HG03095 (cell line): Measurements from ENCODE around the gene CCDC141.
A peak's percentile ranks its signal among the peaks of the same experiment; 100 is the strongest.
"Not testable (repeated sequence)": the region's sequence is repeated elsewhere in the genome, so short reads cannot be mapped to it uniquely, and the experiment has no call there.

Experiments
- ATAC-seq: cut with Tn5 transposase; IDR thresholded peaks from one replicate; pipeline ENCODE4 v1.9.1; 2021; ENCODE audit warnings: moderate library complexity; ENCODE audit not compliant: unreplicated experiment

Gene CCDC141

DNA sequence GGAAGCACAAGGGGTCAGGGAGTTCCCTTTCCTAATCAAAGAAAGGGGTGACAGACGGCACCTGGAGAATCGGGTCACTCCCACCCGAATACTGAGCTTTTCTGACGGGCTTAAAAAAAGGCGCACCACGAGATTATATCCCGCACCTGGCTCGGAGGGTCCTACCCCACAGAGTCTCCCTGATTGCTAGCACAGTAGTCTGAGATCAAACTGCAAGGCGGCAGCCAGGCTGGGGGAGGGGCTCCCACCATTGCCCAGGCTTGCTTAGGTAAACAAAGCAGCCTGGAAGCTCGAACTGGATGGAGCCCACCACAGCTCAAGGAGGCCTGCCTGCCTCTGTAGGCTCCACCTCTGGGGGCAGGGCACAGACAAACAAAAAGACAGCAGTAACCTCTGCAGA is 67.3 kb downstream of the CCDC141 start:
- ATAC-seq: not testable (repeated sequence)

DNA sequence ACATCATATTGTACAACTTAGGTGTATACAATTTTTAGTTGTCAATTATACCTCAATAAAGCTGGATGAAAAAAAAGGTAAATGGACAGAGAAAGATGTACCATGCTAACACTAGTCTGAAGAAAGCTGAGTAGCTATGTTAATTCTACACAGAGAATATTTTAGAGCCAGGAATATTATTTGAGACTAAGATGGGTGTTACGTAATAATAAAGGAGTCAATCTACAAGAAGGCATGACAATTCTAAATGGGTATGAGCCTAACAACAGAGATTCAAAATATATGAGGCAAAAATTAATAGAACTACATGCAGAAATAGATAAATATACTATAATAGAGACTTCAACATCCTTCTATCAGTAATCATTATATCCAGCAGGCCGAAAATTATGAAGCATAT is 69.1 kb downstream of the CCDC141 start:
- ATAC-seq: no peak

DNA sequence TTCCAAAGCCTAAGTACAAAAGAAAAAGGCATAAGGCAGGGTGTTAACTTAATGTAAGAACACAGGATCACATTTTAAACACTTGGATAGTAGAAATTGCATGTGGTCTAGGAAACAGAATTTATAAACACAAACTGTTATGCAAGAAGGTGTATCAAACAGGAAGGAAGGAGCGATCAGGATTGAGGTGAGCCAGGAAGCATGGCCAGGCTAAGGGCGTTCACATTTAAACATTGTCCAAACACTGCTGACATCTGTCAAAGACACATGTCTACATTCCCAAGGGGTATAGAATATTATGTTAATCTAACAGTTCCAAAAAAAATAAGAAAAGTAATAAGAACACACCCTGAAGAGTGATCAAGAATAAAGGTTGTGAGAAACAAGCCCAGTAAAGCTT is 71.3 kb downstream of the CCDC141 start:
- ATAC-seq: no peak

DNA sequence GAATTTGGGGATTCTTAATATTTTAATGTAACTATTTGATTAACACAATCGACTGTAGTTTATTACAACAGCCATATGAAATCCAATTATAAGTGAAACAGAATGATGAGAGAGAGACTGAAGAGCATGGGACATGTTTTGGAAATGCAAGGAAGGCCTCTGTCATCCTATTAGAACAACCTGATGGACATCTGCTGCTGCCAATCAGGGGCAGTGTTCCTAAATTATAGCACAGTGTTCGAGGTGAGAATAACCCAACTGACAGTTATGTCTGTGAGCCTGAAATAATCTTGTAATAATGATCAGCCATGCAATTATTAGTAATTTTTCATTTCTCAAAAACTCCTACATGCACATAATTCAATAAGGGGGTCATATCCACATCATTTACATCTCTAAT is 73.6 kb downstream of the CCDC141 start:
- no peak for ATAC-seq

DNA sequence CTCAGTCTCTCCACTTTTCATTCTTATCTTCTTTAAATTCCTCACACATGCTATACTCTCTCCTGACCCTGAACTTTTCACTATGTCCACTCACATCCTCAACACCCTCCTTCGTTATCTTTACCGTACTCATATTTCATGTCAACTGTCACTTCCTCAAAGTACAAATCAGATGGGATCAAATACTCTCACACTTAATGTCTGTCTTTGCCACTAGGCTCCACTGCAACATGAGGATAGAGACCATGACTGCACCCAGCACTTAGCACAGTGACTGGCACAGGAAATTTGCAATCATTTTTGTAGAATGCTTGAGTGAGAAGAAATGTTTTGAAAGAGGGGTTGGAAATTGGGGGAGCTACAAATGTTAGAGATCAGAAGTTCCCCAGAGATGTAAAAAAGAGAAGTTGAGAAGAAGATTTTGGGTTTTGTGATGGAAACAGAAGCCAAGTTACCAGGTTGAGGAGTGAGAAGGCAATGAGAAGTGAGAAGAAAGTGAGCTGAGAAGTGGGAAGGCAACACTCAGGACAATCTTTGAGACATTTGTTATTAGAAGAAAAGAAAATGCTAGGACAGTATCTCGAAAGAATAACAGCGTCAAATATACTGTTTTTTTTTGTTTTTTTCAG is 87.0 kb downstream of the CCDC141 start:
- no peak for ATAC-seq

DNA sequence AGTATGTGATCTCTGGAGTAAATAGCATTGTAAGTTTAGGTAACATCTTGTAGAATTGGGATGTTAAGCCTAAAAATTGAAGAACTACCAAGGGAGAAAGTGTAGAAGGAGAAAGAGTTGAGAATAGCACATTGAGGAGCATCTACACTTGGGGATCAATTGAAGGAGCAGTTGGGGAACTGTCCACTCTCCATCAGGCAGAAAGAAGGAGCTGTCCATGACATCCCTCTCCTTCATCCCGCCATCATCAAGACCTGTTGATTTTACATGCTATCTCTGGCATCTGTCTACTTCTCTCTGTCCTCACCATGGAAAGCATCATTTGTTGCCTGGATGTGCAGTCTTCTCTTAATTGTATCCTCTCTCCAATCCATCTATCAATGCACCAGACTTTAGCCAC is 87.8 kb downstream of the CCDC141 start:
- ATAC-seq: no peak

DNA sequence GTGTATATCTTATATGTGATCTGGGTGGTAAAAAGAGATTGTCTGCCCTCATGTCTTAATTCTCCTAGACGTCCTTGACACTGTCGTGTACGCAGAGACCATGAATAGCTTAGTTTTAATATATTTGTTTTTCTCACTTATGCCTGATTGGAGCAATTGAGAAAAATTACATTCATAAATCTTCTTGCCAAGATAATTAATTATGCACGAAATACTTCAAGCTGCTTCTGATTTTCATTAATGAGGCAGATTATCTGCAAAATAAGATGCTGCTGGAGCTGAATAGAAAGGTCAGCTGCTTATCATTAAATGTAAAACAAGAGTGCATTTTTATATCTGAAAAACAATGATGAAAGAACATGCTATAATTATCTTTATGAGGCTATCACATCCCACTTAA is 95.9 kb downstream of the CCDC141 start:
- no peak for ATAC-seq

DNA sequence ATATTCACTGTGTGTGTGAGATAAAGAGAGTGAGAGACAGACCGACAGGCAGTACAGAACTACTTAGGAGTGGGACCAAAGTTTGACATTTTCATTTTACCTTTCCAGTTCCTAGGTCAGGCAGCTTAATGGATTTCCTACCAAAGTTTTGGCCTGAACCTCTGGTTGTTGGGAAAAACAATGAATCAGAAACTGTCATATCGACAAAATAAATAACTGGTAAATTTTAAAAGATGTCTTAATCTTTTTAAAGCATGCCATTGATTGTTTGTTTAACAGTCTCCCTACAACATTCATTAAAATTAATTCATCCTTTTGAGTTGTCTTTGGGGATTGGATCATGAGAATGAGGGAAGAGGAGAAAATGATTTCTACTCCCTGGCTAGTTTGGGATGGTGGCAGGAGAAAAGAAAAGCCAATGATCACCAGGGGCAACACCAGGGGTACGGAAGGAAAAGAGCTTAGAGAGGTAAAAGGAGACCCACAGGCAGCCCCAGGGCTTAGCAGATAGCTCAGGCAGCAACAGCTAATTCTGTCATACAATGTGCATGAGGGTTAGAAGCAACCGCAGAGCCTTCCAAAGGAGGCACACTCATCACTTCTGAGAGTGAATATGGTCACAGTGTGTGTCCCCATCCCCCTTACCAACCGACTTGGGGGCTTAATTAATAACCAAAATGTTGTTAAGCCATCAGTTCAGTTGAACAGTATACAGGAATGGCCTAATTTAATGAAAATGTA is 98.5 kb downstream of the CCDC141 start:
- no peak for ATAC-seq

DNA sequence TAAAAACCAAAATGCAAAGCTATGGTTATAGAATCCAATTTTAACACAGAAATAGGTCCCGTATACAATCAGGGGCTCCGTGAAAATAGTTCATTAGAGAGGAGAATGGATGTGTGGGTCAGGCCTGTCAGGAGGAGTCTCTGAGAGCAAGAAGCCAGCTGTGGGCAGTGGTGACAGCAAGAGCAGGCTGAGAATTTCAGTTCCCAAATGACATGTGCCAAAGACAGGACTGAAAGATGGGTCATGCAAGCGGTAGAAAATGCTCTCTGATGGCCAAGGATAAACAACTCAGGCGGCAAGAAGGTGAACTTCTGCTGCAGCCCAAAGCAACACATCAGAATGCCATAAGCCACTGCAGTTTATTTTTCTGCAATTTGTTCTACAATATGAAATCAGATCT is 100.4 kb downstream of the CCDC141 start:
- peak; percentile 90 for ATAC-seq

DNA sequence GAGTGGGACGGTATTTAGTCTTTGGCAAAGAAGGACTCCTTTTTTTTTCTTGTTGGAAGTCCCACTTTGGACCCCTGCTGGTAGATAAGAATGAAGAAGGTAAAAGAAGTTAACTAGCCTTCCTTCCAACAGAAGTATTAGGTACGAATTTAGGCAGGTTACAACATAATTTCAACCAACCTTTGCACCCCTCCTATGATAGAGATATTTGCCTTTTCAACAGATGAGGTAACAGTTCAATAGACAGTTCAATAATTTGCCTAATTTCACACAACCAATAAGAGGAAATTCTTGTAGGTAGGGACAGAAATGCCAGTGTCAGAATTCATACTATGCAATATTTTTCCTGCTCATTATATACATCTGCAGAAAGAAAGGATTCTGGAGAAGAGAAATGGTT is 100.8 kb downstream of the CCDC141 start:
- ATAC-seq: no peak

DNA sequence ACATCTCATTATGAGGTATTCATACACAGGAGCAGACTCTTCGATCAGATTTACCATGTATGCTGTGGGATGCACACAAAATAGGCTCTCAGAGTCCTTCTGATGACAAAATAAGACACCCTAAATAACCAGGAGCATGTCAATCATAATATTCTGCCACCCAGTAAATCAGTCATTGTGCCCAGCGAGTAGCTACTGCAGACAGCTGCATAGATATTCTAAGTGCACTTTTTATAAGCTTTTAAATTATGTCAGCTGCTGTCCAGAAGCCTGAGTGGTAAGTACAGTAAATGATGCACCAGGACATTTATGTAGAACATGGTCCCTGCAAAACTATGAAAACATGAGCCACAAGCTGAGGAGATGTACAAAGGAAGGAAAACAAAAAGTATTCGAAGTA is 102.9 kb downstream of the CCDC141 start:
- ATAC-seq: no peak

DNA sequence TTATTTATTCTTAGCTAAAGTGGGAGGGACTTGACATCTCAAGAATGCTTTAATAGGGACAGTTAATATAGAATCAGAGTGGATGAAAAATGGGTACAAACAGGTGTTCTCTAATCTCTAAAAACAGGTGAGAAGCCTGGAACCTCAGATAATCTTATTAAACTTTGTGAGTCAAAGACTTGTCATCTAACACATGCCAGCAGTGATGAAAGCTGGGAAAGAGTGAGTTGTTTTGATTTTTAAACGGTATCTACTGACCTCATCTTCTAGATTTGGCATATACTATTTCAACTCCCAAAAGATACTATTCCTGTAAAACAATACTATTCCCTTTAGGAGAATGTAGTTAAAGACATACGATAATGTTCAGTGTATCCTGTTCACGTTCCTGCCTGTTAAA is 103.4 kb downstream of the CCDC141 start:
- no peak for ATAC-seq

DNA sequence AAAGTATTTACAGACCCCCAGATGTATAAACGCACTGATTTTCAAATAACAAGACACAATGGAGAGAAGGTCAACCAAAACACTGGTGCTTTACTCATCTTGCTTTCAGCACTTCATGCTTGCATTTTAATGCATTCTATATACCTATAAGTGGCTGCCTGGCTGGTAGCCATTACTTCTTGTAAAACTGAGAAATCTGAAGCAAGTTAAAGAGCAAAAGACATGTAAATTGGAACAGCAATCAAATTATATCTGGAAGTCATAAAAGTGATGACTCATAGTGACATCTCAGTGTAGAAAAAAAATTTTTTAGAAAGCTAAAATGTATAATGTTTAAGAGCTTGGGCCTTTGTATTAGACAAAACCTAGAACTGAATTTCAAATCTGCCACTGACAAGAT is 106.2 kb downstream of the CCDC141 start:
- ATAC-seq: no peak

DNA sequence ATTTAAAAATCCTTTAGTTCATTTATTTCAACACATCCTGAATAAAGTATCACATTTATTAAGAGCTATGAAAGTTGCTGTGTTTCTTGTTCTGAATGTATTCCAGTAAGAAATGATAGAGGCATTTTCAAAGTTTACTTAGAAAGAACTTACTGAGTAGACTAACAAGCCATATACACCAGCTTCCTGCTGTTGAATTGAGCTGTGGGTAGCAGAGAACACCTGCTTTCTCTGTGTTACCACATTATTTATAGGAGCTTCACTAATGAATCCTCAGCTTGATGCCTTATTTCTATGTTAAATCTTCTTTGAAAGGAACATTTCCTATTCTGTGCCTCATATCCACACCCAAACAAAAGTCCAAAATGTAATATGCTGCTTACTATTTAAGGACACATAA is 115.4 kb downstream of the CCDC141 start:
- no peak for ATAC-seq

DNA sequence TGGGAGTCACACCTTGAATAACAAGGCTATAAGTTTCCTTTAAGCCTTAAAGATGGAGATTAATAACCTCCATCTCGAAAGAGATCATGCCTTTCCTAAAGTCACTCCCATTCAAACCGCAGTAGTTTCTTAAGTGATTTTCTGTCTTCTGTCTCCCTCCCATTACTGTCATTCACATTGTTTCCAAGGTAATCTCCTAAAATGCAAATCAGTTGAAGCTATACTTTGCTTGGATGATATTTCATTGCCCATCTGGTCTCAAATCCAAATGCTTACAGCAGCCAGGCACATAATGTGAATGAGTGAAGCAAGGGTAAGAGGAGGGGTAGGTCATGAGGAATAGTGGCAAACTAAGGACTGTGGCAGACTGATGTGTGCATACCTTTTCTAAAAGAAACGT is 116.4 kb downstream of the CCDC141 start:
- ATAC-seq: no peak

DNA sequence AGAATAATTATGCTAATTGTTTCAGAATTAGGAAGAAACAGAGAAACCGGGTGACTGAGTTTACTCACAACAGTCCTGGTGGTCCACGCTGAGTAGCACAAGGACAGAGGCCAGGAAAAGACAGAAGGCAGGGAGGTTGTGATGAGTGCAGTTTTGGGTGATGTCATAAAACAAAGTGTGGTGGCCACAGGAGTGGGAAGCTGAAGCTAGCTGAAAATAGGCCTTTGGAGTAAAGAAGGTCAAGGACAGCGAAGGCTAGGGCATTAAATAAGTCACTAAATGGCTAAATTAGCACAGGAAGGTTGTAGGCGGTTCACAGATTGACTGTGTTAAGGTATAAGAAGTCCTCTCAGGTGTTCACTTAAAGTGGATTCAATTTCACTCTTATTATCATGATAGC is 121.9 kb downstream of the CCDC141 start:
- ATAC-seq: peak; percentile 57

DNA sequence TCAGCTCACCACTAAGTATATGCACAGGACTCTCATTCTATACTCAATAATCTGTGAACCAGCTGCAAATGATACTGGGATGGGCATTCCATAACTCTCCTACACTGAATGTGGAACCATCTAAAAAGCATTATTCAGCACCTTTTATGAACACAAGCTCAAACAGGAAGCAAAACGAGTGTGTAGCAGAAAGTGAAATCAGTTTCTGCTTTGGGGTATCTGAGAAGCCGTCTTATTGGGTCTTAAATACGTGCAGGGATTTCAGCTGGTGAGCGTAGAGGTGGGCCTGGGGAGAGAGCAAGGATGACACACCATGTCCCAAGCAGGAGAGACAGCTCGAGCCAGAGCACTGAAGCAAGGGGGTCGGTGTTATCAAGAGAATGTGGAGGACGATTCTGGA is 122.8 kb downstream of the CCDC141 start:
- no peak for ATAC-seq

DNA sequence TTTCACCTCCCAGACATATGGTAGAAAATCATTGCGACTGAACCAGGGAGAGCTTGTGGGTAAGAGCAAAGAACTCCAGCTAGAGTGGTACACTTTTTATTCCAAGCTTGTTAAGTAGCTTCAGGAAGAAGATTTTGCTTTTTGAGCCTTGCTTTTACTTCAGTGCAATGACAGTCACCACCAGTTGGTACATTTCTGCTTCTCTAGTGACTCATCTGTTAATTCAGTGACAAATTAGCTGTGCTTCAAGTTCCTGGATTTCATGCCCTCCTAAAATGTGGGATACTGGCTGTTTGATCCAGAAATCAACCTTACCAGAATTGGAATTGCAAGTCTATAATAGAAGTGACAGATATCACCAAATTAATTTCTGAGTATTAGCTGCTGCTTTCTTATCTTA is 125.1 kb downstream of the CCDC141 start:
- no peak for ATAC-seq

DNA sequence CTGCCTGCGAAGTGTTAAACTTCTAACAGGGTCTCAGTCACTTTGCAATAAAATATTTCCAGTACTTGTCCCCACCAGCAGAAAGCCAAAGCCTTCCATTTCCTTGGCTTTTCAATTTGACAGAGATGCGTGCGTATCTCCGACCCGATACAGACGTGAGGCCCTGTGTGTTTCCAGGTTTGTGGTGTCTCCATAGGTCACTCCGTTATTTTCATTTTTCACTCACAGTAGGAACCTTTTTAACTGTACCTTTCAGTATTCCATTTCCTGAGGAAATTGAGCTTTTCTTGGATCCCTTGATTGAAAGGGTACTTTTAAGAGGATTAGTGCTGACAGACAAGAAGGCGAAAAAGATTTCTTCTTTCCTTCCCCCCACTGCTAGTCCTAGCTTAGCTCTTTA is 126.4 kb downstream of the CCDC141 start:
- no peak for ATAC-seq

DNA sequence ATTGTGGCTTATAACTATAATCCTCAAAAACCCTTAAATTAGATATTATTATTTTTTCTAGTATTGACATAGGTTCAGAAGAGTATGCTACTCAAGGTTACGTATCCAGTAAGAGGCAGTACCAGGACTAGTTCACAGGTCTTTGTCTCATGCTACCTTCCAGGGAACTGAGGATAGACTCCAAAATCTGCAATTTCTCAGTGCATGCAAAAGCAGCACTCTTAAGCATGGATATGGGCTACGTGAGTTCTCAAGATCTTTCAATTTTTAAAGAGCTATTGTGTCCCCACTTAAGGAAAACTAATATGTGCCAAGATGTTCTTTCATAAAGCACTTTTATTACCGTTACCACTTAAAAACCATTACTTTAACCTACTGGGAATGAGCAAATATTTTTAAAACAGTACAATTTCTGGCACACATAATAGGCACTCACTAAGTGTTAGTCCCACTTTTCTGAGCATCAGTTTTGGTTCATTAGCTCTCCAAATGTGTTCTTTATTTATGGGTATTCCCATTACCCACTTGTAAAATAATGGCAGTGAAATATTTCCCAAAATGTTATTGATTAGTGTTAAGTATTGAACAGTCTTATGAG is 128.9 kb downstream of the CCDC141 start:
- no peak for ATAC-seq

DNA sequence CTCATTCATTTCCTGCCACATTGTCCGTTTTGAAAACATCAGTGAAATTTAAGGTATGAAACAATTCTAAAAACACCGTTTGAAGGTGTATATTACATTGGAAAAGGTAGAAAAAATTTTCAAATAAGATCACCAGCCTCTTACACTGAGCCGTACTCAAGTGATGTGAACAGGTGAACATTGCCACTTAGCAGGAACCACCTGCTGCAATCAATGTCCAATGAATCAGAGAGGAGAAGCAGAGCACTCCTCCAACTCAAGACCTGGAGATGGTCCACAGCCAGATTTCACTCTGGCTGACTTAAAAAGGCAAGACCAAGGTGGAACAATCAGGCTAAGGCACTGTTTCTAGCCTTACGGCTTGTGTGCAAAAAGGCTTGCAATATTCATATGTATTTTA is 132.4 kb downstream of the CCDC141 start:
- ATAC-seq: no peak

DNA sequence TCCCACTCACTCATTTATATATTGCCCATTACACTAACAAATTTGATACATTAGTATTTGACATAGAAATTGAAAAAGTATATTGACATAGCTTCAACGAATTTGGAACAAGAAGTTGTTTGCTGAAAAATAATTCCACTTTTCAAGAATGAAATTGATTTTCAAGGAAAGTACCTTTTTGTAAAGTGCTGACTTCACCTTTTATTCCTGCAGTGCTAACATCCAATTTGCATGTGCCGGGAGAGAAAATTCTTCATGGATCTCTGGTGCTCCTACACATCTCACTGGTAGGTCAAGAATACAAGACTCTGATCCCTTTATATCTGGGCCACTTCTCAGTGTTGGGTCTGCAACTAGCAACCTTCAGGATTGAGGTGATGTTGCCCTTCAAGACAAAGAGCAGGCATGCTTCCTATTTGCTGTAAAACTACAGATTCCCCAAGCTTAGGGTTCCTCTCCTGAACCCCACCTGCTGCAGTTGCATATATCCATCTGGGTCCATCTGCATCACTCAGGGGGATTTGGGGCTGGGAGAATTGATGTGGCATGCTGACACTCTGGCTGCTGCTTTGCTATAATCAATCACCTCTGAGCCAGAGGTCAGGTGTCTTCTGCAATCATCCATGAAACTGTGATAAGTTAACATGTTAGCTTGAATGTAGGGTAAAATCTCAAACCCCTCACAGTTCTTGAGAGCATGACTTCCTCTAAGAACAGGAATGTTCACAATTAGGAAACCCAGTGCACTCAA is 134.3 kb downstream of the CCDC141 start:
- no peak for ATAC-seq
